Measurements from ENCODE around the gene SMTNL2. TPM values are rescaled to one million over a fixed set of nuclear protein-coding genes. Genes with fewer than 3 reads are reported as not detected.
"Not testable (repeated sequence)": the region's sequence is repeated elsewhere in the genome, so short reads cannot be mapped to it uniquely, and the experiment has no call there.

SMTNL2 gene
- total RNA-seq, 6 experiments from 2014 or later, result 0.12 to 0.25 (median 0.14) TPM; not detected in 3

DNA sequence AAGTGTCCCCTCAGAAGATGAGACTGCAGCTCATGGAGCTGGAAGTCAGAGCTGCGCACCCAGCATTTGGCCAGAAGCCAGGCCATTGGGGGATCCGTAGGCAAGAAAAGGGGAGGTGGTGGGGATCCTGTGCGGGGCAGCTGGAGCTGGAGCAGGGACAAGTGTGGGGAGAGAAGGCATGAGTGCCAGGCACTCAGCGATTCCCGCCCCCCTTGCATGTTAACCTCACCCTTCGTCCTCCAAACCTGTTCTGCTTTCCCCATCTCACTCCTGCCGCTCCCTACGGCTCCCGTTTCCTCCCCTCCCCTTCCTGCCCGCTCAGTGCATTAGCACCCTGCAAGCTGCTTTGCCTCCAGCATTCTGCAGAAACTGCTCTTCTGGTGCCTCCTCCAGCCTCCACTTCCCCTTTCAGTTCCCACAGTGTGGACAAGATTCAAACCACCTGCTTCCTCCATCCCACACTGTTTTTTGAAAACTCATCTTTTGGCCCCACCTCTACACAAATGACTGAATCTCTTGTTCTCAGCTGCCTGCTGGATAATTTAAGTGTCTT is 51.6 kb downstream of the SMTNL2 start:
- H3K27ac ChIP-seq, result no peak overlapping the region
- no peaks in the 10 kb centered on the region for H3K27me3 ChIP-seq
- DNase-seq, result no peak
- 5% methylated on average over 5 of the region's 10 CpGs for WGBS (ENCODE audit: insufficient coverage, low coverage, low lambda C conversion rate, missing lambda C conversion rate)
- H3K36me3 ChIP-seq, result no peaks in the 10 kb centered on the region
- TF ChIP-seq POLR2A (IDR thresholded peaks at IDR 0.05), result no peak
- TF ChIP-seq, protein P1, sequence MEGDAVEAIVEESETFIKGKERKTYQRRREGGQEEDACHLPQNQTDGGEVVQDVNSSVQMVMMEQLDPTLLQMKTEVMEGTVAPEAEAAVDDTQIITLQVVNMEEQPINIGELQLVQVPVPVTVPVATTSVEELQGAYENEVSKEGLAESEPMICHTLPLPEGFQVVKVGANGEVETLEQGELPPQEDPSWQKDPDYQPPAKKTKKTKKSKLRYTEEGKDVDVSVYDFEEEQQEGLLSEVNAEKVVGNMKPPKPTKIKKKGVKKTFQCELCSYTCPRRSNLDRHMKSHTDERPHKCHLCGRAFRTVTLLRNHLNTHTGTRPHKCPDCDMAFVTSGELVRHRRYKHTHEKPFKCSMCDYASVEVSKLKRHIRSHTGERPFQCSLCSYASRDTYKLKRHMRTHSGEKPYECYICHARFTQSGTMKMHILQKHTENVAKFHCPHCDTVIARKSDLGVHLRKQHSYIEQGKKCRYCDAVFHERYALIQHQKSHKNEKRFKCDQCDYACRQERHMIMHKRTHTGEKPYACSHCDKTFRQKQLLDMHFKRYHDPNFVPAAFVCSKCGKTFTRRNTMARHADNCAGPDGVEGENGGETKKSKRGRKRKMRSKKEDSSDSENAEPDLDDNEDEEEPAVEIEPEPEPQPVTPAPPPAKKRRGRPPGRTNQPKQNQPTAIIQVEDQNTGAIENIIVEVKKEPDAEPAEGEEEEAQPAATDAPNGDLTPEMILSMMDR (IDR thresholded peaks at IDR 0.05), result no peak
- no peak overlapping the region for H3K4me3 ChIP-seq
- intact Hi-C loops (cut with DNase I), result no loop called here
- H3K9me3 ChIP-seq, result no peaks in the 10 kb centered on the region
- no peaks in the 10 kb centered on the region for H3K4me1 ChIP-seq
- peak in 3 of 4 donors; percentile 22 to 67 (median 37) for ATAC-seq

DNA sequence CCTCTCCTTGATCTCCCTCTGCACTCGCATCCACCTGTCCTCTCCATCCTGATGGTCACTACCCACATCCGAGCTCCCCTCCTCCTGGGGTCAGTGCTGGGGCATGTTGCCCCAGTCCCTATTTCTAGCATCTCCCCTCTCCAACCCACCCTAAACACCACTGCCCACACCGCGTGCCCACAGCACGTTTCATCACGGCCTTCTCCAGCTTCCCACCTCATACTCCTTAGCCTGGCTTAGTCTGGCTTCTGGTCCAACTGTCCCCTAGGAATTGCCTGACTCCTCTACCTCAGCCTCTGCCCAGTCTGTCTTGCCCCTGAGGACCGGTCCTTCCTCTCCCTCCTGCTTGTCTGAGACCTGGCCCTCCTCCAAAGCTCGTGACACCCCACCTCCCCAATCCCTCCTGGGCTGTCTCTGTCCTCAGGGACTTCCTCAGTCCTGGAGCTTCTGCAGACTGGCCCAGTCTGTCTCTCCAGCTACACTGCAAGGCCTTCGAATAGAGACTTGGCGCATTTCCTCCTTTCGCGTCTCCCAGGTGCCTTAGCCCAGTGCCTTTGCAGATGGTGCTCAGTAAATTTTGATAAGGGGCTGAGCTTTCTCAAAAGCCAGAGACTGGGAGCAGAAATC is 52.3 kb downstream of the SMTNL2 start:
- H3K4me3 ChIP-seq, result no peak overlapping the region
- 53% methylated on average over 11 of the region's 12 CpGs for WGBS (ENCODE audit: insufficient coverage, low coverage, low lambda C conversion rate, missing lambda C conversion rate)
- no peak for TF ChIP-seq POLR2A (IDR thresholded peaks at IDR 0.05)
- TF ChIP-seq, protein P1 (IDR thresholded peaks at IDR 0.05), result no peak
- no peak overlapping the region for H3K27ac ChIP-seq
- H3K27me3 ChIP-seq, result no peaks in the 10 kb centered on the region
- ATAC-seq, result no peak
- DNase-seq, result no peak
- H3K4me1 ChIP-seq, result no peaks in the 10 kb centered on the region
- intact Hi-C loops (cut with DNase I), result no loop called here
- no peaks in the 10 kb centered on the region for H3K9me3 ChIP-seq
- H3K36me3 ChIP-seq, result no peaks in the 10 kb centered on the region

DNA sequence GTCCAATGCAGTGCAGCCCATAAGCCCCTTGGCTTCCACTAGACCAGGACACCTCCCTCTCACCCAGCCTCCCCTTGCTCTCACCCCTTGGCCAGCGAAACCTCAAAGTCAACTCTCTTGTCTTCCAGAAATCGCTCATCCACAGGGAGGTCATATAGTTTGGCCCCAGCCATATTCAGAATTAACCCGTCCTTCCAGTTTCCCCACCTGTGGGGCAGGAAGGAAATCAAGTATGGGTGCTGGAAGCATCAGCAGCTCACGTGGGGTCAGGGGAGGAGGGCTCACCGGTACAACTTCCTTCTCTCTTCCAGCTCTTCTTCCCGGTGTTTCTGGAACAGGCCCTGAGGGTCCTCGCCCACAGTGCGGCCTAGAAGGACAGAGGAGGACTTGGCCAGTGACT is 54.4 kb downstream of the SMTNL2 start:
- 42% methylated on average over 5 of the region's 8 CpGs for WGBS (ENCODE audit: insufficient coverage, low coverage, low lambda C conversion rate, missing lambda C conversion rate)

GRCh38 chr17:4639301-4640059 is 55.2 kb downstream of the SMTNL2 start:
- not testable (repeated sequence) for H3K27me3 ChIP-seq

More for the DNA sequence above, 54.4 kb downstream of the SMTNL2 start:
- intact Hi-C loops (cut with DNase I); H3K4me1 ChIP-seq; H3K4me3 ChIP-seq; DNase-seq; H3K27ac ChIP-seq; H3K9me3 ChIP-seq; H3K27me3 ChIP-seq; H3K36me3 ChIP-seq; ATAC-seq: not testable (repeated sequence)

DNA sequence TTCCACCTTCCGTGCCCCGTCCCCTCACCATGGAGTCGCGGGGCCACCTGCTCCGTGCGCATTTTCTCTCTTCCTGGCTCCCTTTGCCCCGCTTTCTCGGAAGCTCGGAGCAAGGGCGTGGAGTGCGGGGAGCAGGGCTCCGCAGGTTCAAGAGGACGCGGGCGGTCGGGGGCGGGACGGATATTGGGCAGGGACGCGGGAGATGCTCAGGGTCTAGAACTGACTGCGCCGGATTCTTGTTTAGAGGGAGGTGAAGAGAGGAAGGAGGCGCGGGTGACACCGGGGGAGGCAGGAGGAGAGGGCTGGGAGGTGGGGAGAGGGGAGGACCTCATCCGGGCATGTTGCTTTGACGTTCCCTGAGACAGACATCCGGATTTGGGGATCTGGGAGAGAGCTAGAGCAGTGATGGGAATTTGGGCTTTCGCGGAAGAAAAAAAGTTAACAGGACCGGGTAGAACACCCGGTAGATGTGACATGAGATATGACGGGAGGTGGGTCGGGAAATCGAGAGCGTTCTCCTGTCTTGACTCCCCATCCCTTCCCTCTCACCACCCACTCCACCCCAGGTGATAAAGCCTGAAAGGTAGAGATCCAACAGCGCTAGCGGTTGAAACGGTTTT is 56.4 kb downstream of the SMTNL2 start:
- H3K27ac ChIP-seq; H3K4me1 ChIP-seq; H3K36me3 ChIP-seq; H3K27me3 ChIP-seq; DNase-seq; H3K4me3 ChIP-seq; H3K9me3 ChIP-seq; intact Hi-C loops (cut with DNase I): not testable (repeated sequence)
- ATAC-seq, result peak in 2 of 4 donors; percentile 18 to 29
- WGBS (ENCODE audit: insufficient coverage, low coverage, low lambda C conversion rate, missing lambda C conversion rate), result 4% methylated on average over 24 of the region's 39 CpGs

More at GRCh38 chr17:4639301-4640059, 55.2 kb downstream of the SMTNL2 start:
- ATAC-seq (peak; percentile 51 to 65 (median 54)), DNase-seq (peak in 1 of 3 donors; percentile 41)
- intact Hi-C loops (cut with DNase I); H3K9me3 ChIP-seq; H3K36me3 ChIP-seq; H3K4me1 ChIP-seq; H3K4me3 ChIP-seq; H3K27ac ChIP-seq: not testable (repeated sequence)
- no CpG with 5 or more reads among the region's 56 CpGs for WGBS (ENCODE audit: insufficient coverage, low coverage, low lambda C conversion rate, missing lambda C conversion rate)
- TF ChIP-seq, protein P1 (IDR thresholded peaks at IDR 0.05), result peak in 2 of 4 donors; percentile 14 to 19

All from right lobe of liver (tissue), 6 donors.